HepG2 (cell line): ENCODE results near the gene TMEM39B. TPM values are rescaled to one million over a fixed set of nuclear protein-coding genes. Genes with fewer than 3 reads are reported as not detected.

Experiments
- EHMT2 ChIP-seq: fragments of 200-600 bp; sonication (generic); IDR thresholded peaks from 2 replicates; pipeline ENCODE4 v1.7.0; 2017; ENCODE audit warnings: antibody characterized with exemption, low read depth, low read length, borderline replicate concordance
- FOXA3 ChIP-seq: IDR thresholded peaks from 2 replicates; pipeline ENCODE4 v1.6.1; 2016; ENCODE audit warnings: missing genetic modification reagents, missing compliant biosample characterization
- FOXJ3 ChIP-seq: sonication (generic); formaldehyde crosslinking; IDR thresholded peaks from 2 replicates; pipeline ENCODE4 v1.4.0; 2020; ENCODE audit warnings: missing genetic modification reagents, mild to moderate bottlenecking, borderline replicate concordance
- HDAC2 ChIP-seq: sonication (generic); formaldehyde crosslinking; IDR thresholded peaks from 2 replicates; pipeline ENCODE4 v1.4.0; 2020; ENCODE audit warnings: missing genetic modification reagents
- KLF15 ChIP-seq: sonication (generic); formaldehyde crosslinking; IDR thresholded peaks from 2 replicates; pipeline ENCODE4 v1.8.1; 2023; ENCODE audit warnings: borderline replicate concordance, mild to moderate bottlenecking, inconsistent platforms, missing genetic modification reagents, mixed read lengths
- MTF1 ChIP-seq: sonication (generic); formaldehyde crosslinking; IDR thresholded peaks from 2 replicates; pipeline ENCODE4 v1.5.0; 2020; ENCODE audit warnings: missing genetic modification reagents
- PHB2 ChIP-seq: fragments of 450-650 bp; IDR thresholded peaks from 2 replicates; pipeline ENCODE4 v1.6.1; 2018; ENCODE audit not compliant: partially characterized antibody
- POLR2A ChIP-seq, 2 experiments: IDR thresholded peaks; 2 replicates each; pipeline ENCODE4 v1.6.1; 2011; ENCODE audit warnings: low read depth in 2 of 2, low read length in 2 of 2, mild to moderate bottlenecking in 1 of 2, moderate library complexity in 1 of 2; ENCODE audit not compliant: insufficient read depth in 1 of 2
- RFX3 ChIP-seq: IDR thresholded peaks from 2 replicates; pipeline ENCODE4 v1.6.1; 2016; ENCODE audit warnings: missing biosample characterization, missing genetic modification reagents
- RXRA ChIP-seq: sonication (generic); formaldehyde crosslinking; IDR thresholded peaks from 2 replicates; pipeline ENCODE4 v1.5.1; 2020; ENCODE audit warnings: missing genetic modification reagents
- SIX1 ChIP-seq: sonication (generic); formaldehyde crosslinking; IDR thresholded peaks from 2 replicates; pipeline ENCODE4 v1.4.0; 2020; ENCODE audit warnings: missing genetic modification reagents, borderline replicate concordance
- TRIM24 ChIP-seq: sonication (generic); formaldehyde crosslinking; IDR thresholded peaks from 2 replicates; pipeline ENCODE4 v1.8.0; 2022; ENCODE audit warnings: mild to moderate bottlenecking, missing genetic modification reagents
- ZKSCAN1 ChIP-seq: fragments of 150-350 bp; IDR thresholded peaks from 2 replicates; pipeline ENCODE4 v1.6.1; 2014; ENCODE audit warnings: low read length
- ZNF333 ChIP-seq: sonication (generic); formaldehyde crosslinking; IDR thresholded peaks from 2 replicates; pipeline ENCODE4 v1.4.0; 2020; ENCODE audit warnings: mild to moderate bottlenecking, missing genetic modification reagents, borderline replicate concordance
- ZNF431 ChIP-seq: sonication (generic); formaldehyde crosslinking; IDR thresholded peaks from 2 replicates; pipeline ENCODE4 v1.9.0; 2022; ENCODE audit warnings: missing genetic modification reagents, low read depth, mild to moderate bottlenecking, borderline replicate concordance
- ZSCAN21 ChIP-seq: sonication (generic); formaldehyde crosslinking; IDR thresholded peaks from 2 replicates; pipeline ENCODE4 v1.8.0; 2022; ENCODE audit warnings: mild to moderate bottlenecking, missing genetic modification reagents, moderate library complexity, borderline replicate concordance
- polyA plus RNA-seq, 8 experiments: library from polyadenylated mRNA; depleted of rRNA in 3 of 8; stranded (reverse) in 7 of 8; unstranded in 1 of 8; fragments of >200 nt; fragmentation: Illumina TruSeq in 4 of 8; extraction: Trizol in 4 of 8; gene quantifications; 2 replicates each; pipeline versions ENCODE4 v1.2.1 to v1.2.3, GENCODE V29; 2011 to 2016; ENCODE audit warnings: low read depth in 4 of 8, missing spikeins in 1 of 8, mixed read lengths in 1 of 8; ENCODE audit not compliant: insufficient read depth in 1 of 8
- total RNA-seq, 5 experiments: library from RNA; depleted of rRNA; stranded (reverse); fragments of >200 nt; fragmentation: Illumina TruSeq; extraction: Trizol; gene quantifications; 2 replicates each; pipeline ENCODE4 v1.2.3, GENCODE V29; 2016; ENCODE audit warnings: low read depth in 1 of 5
- TF ChIP-seq, protein P1 (sequence below): IDR thresholded peaks from 2 replicates; pipeline ENCODE4 v1.6.1; 2016; ENCODE audit warnings: missing compliant biosample characterization, missing genetic modification reagents, borderline replicate concordance
- TF ChIP-seq, protein P2 (sequence below): sonication (generic); formaldehyde crosslinking; IDR thresholded peaks from 2 replicates; pipeline ENCODE4 v1.9.0; 2022; ENCODE audit warnings: low read depth, missing genetic modification reagents
- TF ChIP-seq, protein P3 (sequence below): IDR thresholded peaks from 2 replicates; pipeline ENCODE4 v1.6.1; 2016; ENCODE audit warnings: mild to moderate bottlenecking
- TF ChIP-seq, protein P4 (sequence below): sonication (generic); formaldehyde crosslinking; IDR thresholded peaks from 2 replicates; pipeline ENCODE4 v1.4.0; 2020; ENCODE audit warnings: missing genetic modification reagents
- TF ChIP-seq, protein P5 (sequence below): sonication (generic); formaldehyde crosslinking; IDR thresholded peaks from 2 replicates; pipeline ENCODE4 v1.5.0; 2020; ENCODE audit warnings: missing genetic modification reagents
- TF ChIP-seq, protein P6 (sequence below): sonication (generic); formaldehyde crosslinking; IDR thresholded peaks from 2 replicates; pipeline ENCODE4 v1.8.0; 2022; ENCODE audit warnings: missing genetic modification reagents, low read depth, mild to moderate bottlenecking, borderline replicate concordance

The TMEM39B gene
- total and polyA plus RNA-seq, 2 of the 13 experiments (the other 11 are each of a cell fraction or from before 2014, with no cell fraction given): 4.9 to 10.4 TPM

DNA sequence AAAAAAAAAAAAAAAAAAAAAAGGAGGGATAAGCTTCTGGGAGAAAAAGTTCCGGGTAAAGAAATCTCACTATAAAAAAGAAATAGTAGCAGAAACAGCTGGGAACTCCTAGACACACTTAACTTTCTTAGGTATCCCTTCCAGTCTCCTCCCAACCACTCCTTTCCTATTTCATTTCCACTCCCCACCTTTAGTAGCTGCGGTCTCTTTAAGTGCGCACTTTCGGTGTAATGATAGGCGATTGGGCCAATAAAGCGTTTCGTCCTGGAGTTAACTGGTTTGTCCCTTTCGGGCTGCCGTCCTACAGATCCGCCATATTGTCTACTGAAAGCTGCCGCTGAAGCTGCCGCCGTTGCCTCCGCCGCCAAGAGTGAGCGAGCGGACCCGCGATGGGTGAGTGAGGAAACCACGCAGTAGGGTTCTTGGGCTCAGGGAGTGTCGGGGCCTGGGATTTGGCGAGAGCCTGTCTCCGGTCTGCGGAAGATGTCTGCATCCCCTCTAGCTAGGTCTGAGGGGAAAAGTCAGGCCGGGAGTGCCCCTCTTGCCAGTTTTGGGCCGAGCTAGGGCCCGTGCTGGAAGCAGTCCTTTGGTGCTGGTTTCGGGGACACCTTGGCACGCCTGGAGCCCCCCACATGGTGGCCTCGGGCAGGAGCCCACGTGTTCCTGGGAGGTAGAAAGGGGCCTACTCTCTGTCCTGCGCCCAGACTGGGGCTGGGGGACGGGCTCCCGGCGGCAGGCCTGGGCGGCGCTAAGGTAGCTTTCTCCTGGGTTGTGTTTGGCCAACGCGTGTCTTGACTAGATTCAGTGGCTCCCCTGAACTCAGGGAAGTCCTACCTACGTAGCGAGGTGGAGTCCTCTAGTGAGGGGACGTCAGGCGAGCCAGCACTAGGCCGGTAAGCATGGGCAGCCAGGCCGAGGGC lies 35.3 kb downstream of the TMEM39B start, which contains the start of gene KPNA6 (continued):
- TF ChIP-seq, protein P1, sequence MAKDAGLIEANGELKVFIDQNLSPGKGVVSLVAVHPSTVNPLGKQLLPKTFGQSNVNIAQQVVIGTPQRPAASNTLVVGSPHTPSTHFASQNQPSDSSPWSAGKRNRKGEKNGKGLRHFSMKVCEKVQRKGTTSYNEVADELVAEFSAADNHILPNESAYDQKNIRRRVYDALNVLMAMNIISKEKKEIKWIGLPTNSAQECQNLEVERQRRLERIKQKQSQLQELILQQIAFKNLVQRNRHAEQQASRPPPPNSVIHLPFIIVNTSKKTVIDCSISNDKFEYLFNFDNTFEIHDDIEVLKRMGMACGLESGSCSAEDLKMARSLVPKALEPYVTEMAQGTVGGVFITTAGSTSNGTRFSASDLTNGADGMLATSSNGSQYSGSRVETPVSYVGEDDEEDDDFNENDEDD (CRISPR knock-in tag): peak; percentile 41; the same call in 1 of the 2 replicates
- TF ChIP-seq, protein P2, sequence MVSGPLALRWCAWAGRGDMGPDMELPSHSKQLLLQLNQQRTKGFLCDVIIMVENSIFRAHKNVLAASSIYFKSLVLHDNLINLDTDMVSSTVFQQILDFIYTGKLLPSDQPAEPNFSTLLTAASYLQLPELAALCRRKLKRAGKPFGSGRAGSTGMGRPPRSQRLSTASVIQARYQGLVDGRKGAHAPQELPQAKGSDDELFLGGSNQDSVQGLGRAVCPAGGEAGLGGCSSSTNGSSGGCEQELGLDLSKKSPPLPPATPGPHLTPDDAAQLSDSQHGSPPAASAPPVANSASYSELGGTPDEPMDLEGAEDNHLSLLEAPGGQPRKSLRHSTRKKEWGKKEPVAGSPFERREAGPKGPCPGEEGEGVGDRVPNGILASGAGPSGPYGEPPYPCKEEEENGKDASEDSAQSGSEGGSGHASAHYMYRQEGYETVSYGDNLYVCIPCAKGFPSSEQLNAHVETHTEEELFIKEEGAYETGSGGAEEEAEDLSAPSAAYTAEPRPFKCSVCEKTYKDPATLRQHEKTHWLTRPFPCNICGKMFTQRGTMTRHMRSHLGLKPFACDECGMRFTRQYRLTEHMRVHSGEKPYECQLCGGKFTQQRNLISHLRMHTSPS (CRISPR knock-in tag): no peak
- TF ChIP-seq, protein P3, sequence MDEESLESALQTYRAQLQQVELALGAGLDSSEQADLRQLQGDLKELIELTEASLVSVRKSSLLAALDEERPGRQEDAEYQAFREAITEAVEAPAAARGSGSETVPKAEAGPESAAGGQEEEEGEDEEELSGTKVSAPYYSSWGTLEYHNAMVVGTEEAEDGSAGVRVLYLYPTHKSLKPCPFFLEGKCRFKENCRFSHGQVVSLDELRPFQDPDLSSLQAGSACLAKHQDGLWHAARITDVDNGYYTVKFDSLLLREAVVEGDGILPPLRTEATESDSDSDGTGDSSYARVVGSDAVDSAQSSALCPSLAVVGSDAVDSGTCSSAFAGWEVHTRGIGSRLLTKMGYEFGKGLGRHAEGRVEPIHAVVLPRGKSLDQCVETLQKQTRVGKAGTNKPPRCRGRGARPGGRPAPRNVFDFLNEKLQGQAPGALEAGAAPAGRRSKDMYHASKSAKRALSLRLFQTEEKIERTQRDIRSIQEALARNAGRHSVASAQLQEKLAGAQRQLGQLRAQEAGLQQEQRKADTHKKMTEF (CRISPR knock-in tag): peak; percentile 62
- TF ChIP-seq FOXA3 (CRISPR knock-in tag): peak; percentile 49
- TF ChIP-seq RXRA: peak; percentile 26; the same call in 1 of the 2 replicates
- TF ChIP-seq TRIM24 (CRISPR knock-in tag): no peak
- no peak for TF ChIP-seq PHB2
- TF ChIP-seq ZSCAN21 (CRISPR knock-in tag): peak; percentile 29; the same call in 1 of the 2 replicates
- TF ChIP-seq, protein P4, sequence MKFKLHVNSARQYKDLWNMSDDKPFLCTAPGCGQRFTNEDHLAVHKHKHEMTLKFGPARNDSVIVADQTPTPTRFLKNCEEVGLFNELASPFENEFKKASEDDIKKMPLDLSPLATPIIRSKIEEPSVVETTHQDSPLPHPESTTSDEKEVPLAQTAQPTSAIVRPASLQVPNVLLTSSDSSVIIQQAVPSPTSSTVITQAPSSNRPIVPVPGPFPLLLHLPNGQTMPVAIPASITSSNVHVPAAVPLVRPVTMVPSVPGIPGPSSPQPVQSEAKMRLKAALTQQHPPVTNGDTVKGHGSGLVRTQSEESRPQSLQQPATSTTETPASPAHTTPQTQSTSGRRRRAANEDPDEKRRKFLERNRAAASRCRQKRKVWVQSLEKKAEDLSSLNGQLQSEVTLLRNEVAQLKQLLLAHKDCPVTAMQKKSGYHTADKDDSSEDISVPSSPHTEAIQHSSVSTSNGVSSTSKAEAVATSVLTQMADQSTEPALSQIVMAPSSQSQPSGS (CRISPR knock-in tag): peak; percentile 51
- no peak for TF ChIP-seq ZNF431 (CRISPR knock-in tag)
- no peak for TF ChIP-seq ZNF333
- TF ChIP-seq POLR2A (IDR thresholded peaks at IDR 0.05; ENCODE audit: insufficient read depth in 1 of 2, low read depth in 2 of 2, low read length in 2 of 2): peak; percentile 66 to 67
- TF ChIP-seq ZKSCAN1: no peak; the same call in 1 of the 2 replicates
- TF ChIP-seq HDAC2 (CRISPR knock-in tag): peak; percentile 51; the same call in 1 of the 2 replicates
- TF ChIP-seq SIX1: peak; percentile 48; the same call in 1 of the 2 replicates
- no peak for TF ChIP-seq MTF1 (CRISPR knock-in tag)
- TF ChIP-seq, protein P5, sequence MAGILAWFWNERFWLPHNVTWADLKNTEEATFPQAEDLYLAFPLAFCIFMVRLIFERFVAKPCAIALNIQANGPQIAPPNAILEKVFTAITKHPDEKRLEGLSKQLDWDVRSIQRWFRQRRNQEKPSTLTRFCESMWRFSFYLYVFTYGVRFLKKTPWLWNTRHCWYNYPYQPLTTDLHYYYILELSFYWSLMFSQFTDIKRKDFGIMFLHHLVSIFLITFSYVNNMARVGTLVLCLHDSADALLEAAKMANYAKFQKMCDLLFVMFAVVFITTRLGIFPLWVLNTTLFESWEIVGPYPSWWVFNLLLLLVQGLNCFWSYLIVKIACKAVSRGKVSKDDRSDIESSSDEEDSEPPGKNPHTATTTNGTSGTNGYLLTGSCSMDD (CRISPR knock-in tag): no peak
- TF ChIP-seq RFX3 (CRISPR knock-in tag): no peak
- no peak for TF ChIP-seq EHMT2
- TF ChIP-seq FOXJ3: no peak
- TF ChIP-seq KLF15 (CRISPR knock-in tag): no peak
- TF ChIP-seq, protein P6, sequence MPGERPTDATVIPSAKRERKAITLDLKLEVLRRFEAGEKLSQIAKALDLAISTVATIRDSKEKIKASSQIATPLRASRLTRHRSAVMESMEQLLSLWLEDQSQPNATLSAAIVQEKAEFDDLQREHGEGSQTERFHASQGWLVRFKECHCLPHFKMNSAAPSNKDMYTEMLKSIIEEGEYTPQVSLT (CRISPR knock-in tag): no peak
